Psoas muscle (tissue), 8 donors: ENCODE results near the gene CCNJ. TPM values are rescaled to one million over a fixed set of nuclear protein-coding genes. Genes with fewer than 3 reads are reported as not detected.
"Not testable (repeated sequence)": the region's sequence is repeated elsewhere in the genome, so short reads cannot be mapped to it uniquely, and the experiment has no call there.

Experiments
- ATAC-seq, 4 donors: fragments of 200-7000 bp; cut with Tn5 transposase; one replicate each; pipeline ENCODE4 v1.9.1; 2020; ENCODE audit warnings: moderate library complexity in 3 of 4, mild to moderate bottlenecking in 2 of 4
- DNase-seq, 2 donors: peaks; one replicate each; pipeline ENCODE4 v3.0.0-alpha.2; 2020
- H3K27ac ChIP-seq: fragments of 200-600 bp; one replicate; pipeline ENCODE4 v1.8.0; 2022
- H3K27me3 ChIP-seq, 3 donors: fragments of 200-600 bp in 1 of 3; one replicate each; pipeline versions ENCODE4 v1.6.1 to v1.8.0; 2013 to 2022; ENCODE audit warnings: low read length in 2 of 3, mild to moderate bottlenecking in 2 of 3, moderate library complexity in 1 of 3; ENCODE audit not compliant: insufficient read depth in 3 of 3
- H3K36me3 ChIP-seq, 2 donors: fragments of 200-600 bp in 1 of 2; one replicate each; pipeline versions ENCODE4 v1.6.1 to v1.8.0; 2013 to 2022; ENCODE audit warnings: low read depth in 1 of 2, mild to moderate bottlenecking in 1 of 2, moderate library complexity in 1 of 2; ENCODE audit not compliant: insufficient read depth in 1 of 2
- H3K4me1 ChIP-seq: fragments of 200-600 bp; one replicate; pipeline ENCODE4 v1.8.0; 2022
- H3K4me3 ChIP-seq: fragments of 200-600 bp; one replicate; pipeline ENCODE4 v1.8.0; 2022; ENCODE audit warnings: mild to moderate bottlenecking
- H3K9me3 ChIP-seq: fragments of 200-600 bp; one replicate; pipeline ENCODE4 v1.8.0; 2022
- WGBS, 3 donors: extraction: QIAGEN DNeasy Blood & Tissue Kit; methylation state at CpG; one replicate each; pipeline versions ENCODE4 v1.1.6 to v1.1.7; 2013; 5-methylcytosine and 5-hydroxymethylcytosine counted together
- intact Hi-C, 2 donors: fragments of 100-400 bp; cut with DNase I; formaldehyde crosslinking; loops; one replicate each; pipeline versions ENCODE4 v1.11.0 to v1.14.2; 2022
- long read RNA-seq, 2 donors: library from polyadenylated mRNA; unstranded; transcript quantifications; one replicate each; pipeline ENCODE4 v2.0.0, GENCODE V29; 2021
- polyA plus RNA-seq, 3 donors: library from polyadenylated mRNA; stranded (reverse); fragments of 200-250 nt; gene quantifications; one replicate each; pipeline ENCODE4 v1.2.3, GENCODE V29; 2013
- total RNA-seq, 4 donors: library from RNA; stranded (reverse); fragmentation: NEBNext Ultra II Directional in 2 of 4; extraction: Animal tissue kit (Norgen Biotek cat#: 25700) in 2 of 4; gene quantifications; one replicate each; pipeline versions ENCODE4 v1.2.1 to v1.2.4, GENCODE V29; 2021 to 2023
- TF ChIP-seq, protein P1 (sequence below): fragments of 200-600 bp; IDR thresholded peaks from one replicate; pipeline ENCODE4 v1.8.0; 2022; ENCODE audit warnings: antibody characterized with exemption
- donor health status: healthy with polysubstance abuse.
- donor health status: DM: no; HTN: no; CAD: no; lungs with moderate emphysema.
- donor health status: Bipolar disorder and iron deficiency.
- donor health status: healthy.
- donor health status: DM: yes; HTN: yes; CAD: no.
- donor health status: DM: no; HTN: no; CAD: no.
- donor health status: DM: no; HTN: no; CAD: no.
- donor health status: DM: yes; HTN: yes; CAD: no.

CCNJ gene, protein sequence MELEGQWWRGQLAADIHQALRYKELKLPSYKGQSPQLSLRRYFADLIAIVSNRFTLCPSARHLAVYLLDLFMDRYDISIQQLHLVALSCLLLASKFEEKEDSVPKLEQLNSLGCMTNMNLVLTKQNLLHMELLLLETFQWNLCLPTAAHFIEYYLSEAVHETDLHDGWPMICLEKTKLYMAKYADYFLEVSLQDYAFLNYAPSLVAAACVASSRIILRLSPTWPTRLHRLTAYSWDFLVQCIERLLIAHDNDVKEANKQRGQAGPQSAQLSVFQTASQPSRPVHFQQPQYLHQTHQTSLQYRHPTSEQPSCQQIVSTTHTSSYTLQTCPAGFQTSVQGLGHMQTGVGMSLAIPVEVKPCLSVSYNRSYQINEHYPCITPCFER
- total RNA-seq, result 1 to 10 TPM; 3.8 to 5.7 (median 5.2) TPM
- 1 to 10 TPM; 2.0 to 8.4 (median 4.0) TPM for polyA plus RNA-seq
- long read RNA-seq, donor 1, transcript CCNJ-203 (6 exons, 2,677 nt), result major isoform, 6 of 12 reads
- long read RNA-seq, donor 1, partial matches to known transcripts, result 2 of 12 reads
- long read RNA-seq, donor 1, other reads (novel, unspliced or antisense), result 2 of 12 reads
- long read RNA-seq, donor 2, full-length matches to known transcripts, result 11 of 17 reads
- long read RNA-seq, donor 2, partial matches to known transcripts, result 3 of 17 reads
- long read RNA-seq, donor 2, other reads (novel, unspliced or antisense), result 3 of 17 reads

DNA sequence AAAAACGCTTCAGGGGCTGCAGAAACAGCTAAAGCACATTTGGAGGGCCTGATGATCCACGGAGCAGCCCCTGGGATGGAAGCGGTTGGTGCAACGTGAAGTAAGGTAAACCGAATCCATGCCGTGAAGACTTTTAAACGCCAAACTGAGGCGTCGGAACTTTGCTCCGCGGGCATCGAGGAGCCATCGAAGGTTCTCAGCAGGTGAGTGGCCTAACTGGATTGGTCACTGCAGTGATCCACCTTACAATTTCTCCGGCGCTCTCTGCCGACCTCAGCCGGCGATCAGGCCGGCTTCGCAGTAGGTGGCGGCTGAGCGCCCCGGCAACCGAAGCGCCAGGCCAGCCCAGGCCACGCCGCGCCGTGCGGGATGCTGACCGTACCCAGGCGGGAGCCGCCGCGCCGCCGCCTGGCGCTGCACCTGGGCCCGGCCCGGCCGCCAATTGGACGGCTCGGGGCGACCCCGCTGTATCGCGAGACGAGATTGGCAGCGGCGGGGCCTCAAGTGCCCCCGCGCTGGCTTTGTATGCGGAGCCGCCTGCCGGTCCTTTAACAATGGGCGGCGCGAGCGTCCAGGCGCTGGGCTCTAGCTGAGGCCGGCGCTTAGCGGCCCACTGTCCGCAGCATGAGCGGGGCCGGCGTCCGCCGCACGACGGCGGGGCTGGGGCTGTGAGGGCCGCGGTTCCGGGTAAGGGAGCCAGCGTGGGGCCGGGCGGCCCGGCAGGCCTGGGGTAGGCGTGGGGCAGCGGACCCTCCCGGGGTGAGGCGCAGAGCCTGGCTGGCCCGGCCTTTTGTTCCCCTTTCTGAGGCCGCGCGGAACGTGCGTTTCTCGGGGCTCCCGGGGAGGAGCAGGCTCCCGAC is at the start of gene CCNJ:
Gene CCNJ (plus strand): TSS at position 551 of the 860 bp plus-strand sequence. CDS start 811 bp downstream, outside the sequence.
- peak within 1 kb of the TSS; percentile 93 for H3K4me3 ChIP-seq
- 2 to 3% (median 2%) methylated on average over 61 to 92 of the region's 92 CpGs for WGBS, 3 donors
- intact Hi-C loops, result loop anchor here in 1 of 2 donors (5.0 kb wide), 1 partner anchor 49 kb away; no protein-coding TSS in a partner anchor

DNA sequence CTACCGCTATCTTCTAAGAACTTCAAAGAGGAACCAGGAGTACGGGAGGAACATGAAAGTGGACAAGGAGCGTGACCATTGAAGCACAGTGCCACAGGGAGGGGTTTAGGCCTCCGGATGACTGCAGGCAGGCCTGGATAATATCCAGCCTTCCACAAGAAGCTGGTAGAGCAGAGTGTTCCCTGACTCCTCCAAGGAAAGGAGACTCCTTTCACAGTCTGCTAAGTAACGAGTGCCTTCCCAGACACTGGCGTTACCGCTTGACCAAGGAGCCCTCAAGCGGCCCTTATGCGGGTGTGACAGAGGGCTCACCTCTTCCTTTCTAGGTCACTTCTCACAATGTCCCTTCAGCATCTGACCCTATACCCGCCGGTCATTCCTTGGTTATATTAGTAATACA is 49.0 kb upstream of the CCNJ start:
- H3K27ac ChIP-seq, ATAC-seq, H3K4me3 ChIP-seq, H3K36me3 ChIP-seq, intact Hi-C loops, H3K27me3 ChIP-seq, H3K4me1 ChIP-seq, H3K9me3 ChIP-seq, DNase-seq: not testable (repeated sequence)
- WGBS, 3 donors, result 86 to 90% (median 88%) methylated on average over 11 of the region's 11 CpGs

More for the DNA sequence above, at the start of gene CCNJ:
- Histone ChIP-seq H3K4me1 (peaks cover 15% of the 10 kb centered on the region), H3K27ac (peak within 1 kb of the TSS; percentile 77), H3K27me3 (no peaks in the 10 kb centered on the region), H3K36me3 (peaks cover 3 to 15% of the 10 kb centered on the region in 2 donors), H3K9me3 (no peaks in the 10 kb centered on the region)
- TF ChIP-seq, protein P1, sequence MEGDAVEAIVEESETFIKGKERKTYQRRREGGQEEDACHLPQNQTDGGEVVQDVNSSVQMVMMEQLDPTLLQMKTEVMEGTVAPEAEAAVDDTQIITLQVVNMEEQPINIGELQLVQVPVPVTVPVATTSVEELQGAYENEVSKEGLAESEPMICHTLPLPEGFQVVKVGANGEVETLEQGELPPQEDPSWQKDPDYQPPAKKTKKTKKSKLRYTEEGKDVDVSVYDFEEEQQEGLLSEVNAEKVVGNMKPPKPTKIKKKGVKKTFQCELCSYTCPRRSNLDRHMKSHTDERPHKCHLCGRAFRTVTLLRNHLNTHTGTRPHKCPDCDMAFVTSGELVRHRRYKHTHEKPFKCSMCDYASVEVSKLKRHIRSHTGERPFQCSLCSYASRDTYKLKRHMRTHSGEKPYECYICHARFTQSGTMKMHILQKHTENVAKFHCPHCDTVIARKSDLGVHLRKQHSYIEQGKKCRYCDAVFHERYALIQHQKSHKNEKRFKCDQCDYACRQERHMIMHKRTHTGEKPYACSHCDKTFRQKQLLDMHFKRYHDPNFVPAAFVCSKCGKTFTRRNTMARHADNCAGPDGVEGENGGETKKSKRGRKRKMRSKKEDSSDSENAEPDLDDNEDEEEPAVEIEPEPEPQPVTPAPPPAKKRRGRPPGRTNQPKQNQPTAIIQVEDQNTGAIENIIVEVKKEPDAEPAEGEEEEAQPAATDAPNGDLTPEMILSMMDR, result peak; percentile 12
- ATAC-seq (peak; percentile 97 to 99 (median 98)), DNase-seq (peak; percentile 89 to 94)

DNA sequence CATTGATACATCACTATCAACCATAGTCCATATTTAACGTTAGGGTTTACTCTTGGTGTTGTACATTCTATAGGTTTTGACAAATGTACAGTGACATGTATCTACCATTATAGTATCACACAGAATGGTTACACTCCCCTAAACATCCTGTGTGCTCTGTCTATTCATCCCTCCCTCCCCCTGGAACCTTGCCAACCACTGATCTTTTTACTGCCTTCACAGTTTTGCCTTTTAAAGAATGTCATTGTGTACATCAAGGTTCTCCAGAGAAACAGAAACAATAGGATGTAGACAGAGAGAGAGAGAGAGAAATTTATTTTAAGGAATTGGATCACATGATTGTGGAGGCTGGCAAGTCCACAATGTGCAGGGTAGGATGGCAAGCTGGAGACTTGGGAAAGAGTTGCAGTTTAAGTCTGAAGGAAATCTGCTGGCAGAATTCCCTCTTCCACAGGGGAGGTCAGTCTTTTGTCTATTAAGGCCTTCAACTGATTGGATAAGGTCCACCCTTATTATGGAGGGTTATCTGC is 45.1 kb upstream of the CCNJ start:
- Histone ChIP-seq H3K36me3 (no peaks in the 10 kb centered on the region), H3K27ac (no peak overlapping the region), H3K4me1 (no peaks in the 10 kb centered on the region), H3K27me3 (no peaks in the 10 kb centered on the region), H3K4me3 (no peak overlapping the region), H3K9me3 (no peaks in the 10 kb centered on the region)
- WGBS, 3 donors, result 78 to 92% (median 83%) methylated on average over 1 of the region's 1 CpG
- no peak for ATAC-seq
- TF ChIP-seq, protein P1, result no peak
- intact Hi-C loops, result no loop called here
- no peak for DNase-seq

DNA sequence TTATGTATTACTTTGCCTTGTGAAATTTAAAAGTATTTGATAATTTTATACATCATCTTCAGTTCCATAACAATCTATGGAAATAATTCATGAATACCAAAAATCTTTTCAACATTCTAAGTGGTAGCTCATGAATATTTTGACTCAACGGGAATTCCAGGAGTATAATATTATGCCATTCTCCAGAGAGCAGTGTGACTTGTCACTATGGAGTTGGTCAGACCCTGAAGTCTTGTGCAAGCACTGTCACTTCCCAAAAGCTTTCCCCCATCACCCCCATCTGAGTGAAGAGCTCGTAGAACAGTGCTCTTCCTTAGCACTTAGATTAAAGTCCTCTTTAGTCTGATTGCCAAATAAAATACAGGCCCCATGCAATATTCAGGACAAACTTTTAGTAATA is 29.4 kb upstream of the CCNJ start:
- TF ChIP-seq, protein P1, result no peak
- H3K27me3 ChIP-seq, result no peaks in the 10 kb centered on the region
- intact Hi-C loops, result loop anchor here in 1 of 2 donors (10.0 kb wide), 1 partner anchor 1031 kb away; no protein-coding TSS in a partner anchor
- ATAC-seq (no peak), DNase-seq (no peak)
- no peaks in the 10 kb centered on the region for H3K36me3 ChIP-seq
- no peak overlapping the region for H3K4me3 ChIP-seq
- WGBS, 3 donors, result 77 to 88% (median 84%) methylated on average over 2 of the region's 2 CpGs
- no peaks in the 10 kb centered on the region for H3K4me1 ChIP-seq
- H3K27ac ChIP-seq, result no peak overlapping the region
- H3K9me3 ChIP-seq, result no peaks in the 10 kb centered on the region
